PFSK-1 (cell line): ENCODE data around the gene MFSD6.

ENCODE experiments used
- FOXP2 ChIP-seq: optimal IDR thresholded peaks from 2 replicates; pipeline ENCODE3; 2011; ENCODE audit warnings: borderline replicate concordance, control low read depth, inconsistent platforms; ENCODE audit not compliant: insufficient read depth; ENCODE audit errors: extremely low read length, extremely low read depth
- POLR2AphosphoS5 ChIP-seq: IDR thresholded peaks from 2 replicates; pipeline ENCODE4 v1.6.1; 2012; ENCODE audit warnings: low read depth, mild to moderate bottlenecking, control low read depth, low read length, moderate library complexity
- REST ChIP-seq, 2 experiments: IDR thresholded peaks; 2 replicates each; pipeline versions ENCODE4 v1.6.1 to v1.8.0; 2011 to 2012; ENCODE audit warnings: low read depth in 2 of 2, low read length in 2 of 2, control low read depth in 1 of 2, inconsistent platforms in 1 of 2, mild to moderate bottlenecking in 1 of 2, moderate library complexity in 1 of 2; ENCODE audit not compliant: insufficient read depth in 1 of 2
- SIN3A ChIP-seq: IDR thresholded peaks from 2 replicates; pipeline ENCODE4 v1.6.1; 2012; ENCODE audit warnings: mild to moderate bottlenecking, low read length, moderate library complexity, borderline replicate concordance; ENCODE audit not compliant: insufficient read depth
- TAF1 ChIP-seq: IDR thresholded peaks from 2 replicates; pipeline ENCODE4 v1.6.1; 2012; ENCODE audit warnings: low read length, control low read depth, borderline replicate concordance; ENCODE audit not compliant: insufficient read depth

MFSD6 gene

GRCh38 chr2:190488516-190489233 lies 80.5 kb downstream of the MFSD6 start:
- no peak for TF ChIP-seq SIN3A
- no peak for TF ChIP-seq POLR2AphosphoS5

GRCh38 chr2:190489475-190489874 lies 81.3 kb downstream of the MFSD6 start:
- no peak for TF ChIP-seq SIN3A
- no peak for TF ChIP-seq FOXP2
- no peak for TF ChIP-seq POLR2AphosphoS5
- TF ChIP-seq REST (IDR thresholded peaks at IDR 0.05; ENCODE audit: insufficient read depth in 1 of 2, low read depth in 2 of 2, low read length in 2 of 2), result no peak
- TF ChIP-seq TAF1, result no peak

- TF ChIP-seq SIN3A, result no peak
- TF ChIP-seq POLR2AphosphoS5, result no peak
- no peak for TF ChIP-seq REST (IDR thresholded peaks at IDR 0.05; ENCODE audit: insufficient read depth in 1 of 2, low read depth in 2 of 2, low read length in 2 of 2)
- no peak for TF ChIP-seq TAF1
- no peak for TF ChIP-seq FOXP2
Measured at GRCh38 chr2:190490502-190490901, 82.3 kb downstream of the MFSD6 start.

- no peak for TF ChIP-seq SIN3A
- TF ChIP-seq FOXP2, result no peak
- no peak for TF ChIP-seq POLR2AphosphoS5
- no peak for TF ChIP-seq TAF1
- TF ChIP-seq REST (IDR thresholded peaks at IDR 0.05; ENCODE audit: insufficient read depth in 1 of 2, low read depth in 2 of 2, low read length in 2 of 2), result no peak
Measured at GRCh38 chr2:190493095-190493494, 84.9 kb downstream of the MFSD6 start.

GRCh38 chr2:190497428-190497827 lies 89.3 kb downstream of the MFSD6 start:
- TF ChIP-seq REST (IDR thresholded peaks at IDR 0.05; ENCODE audit: insufficient read depth in 1 of 2, low read depth in 2 of 2, low read length in 2 of 2) (no peak), POLR2AphosphoS5 (no peak)
